ENCODE results near the gene PCDHGB1.
"Not testable (repeated sequence)": the region's sequence is repeated elsewhere in the genome, so short reads cannot be mapped to it uniquely, and the experiment has no call there.

Gene PCDHGB1

DNA sequence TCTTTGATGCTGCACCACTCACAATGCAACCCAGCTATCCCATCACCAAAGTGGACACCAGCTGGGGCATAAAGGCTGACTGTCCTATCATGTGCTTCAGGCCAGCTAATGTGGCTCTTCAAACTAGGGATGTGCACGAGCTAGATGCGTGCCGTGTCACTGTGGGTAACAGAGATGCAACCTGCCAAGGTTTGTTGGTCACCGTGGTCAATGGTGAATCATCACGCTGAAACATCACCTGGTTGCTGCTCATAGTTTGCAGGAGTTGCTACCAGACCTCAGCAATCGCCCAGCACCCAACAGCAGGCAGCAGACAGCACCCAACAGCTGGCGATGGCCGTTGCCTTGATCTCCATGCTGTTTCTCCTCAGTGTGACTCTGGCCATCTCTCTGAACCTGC is 21.7 kb upstream of the PCDHGB1 start:
- Histone ChIP-seq H2AFZ (ENCODE audit: low read depth, low read length) (no peak overlapping the region), H3K4me1 (ENCODE audit: insufficient read depth, low read length) (no peaks in the 10 kb centered on the region), H3K27ac (ENCODE audit: low read length) (no peak overlapping the region), H4K20me1 (ENCODE audit: insufficient read depth, low read length) (no peaks in the 10 kb centered on the region), H3K27me3 (ENCODE audit: insufficient read depth, low read length, poor library complexity) (no peaks in the 10 kb centered on the region), H3K4me2 (ENCODE audit: insufficient read depth, low read length) (no peak overlapping the region), H3K36me3 (ENCODE audit: insufficient read depth, low read length) (no peaks in the 10 kb centered on the region), H3K9ac (ENCODE audit: low read depth, low read length) (no peak overlapping the region), H3K9me3 (ENCODE audit: insufficient read depth, low read length, severe bottlenecking) (no peaks in the 10 kb centered on the region), H3K4me3 (ENCODE audit: low read depth in 1 of 2, low read length in 2 of 2) (no peak overlapping the region), H3K79me2 (ENCODE audit: insufficient read depth, low read length) (no peaks in the 10 kb centered on the region)
- no peak for ATAC-seq (ENCODE audit: insufficient read depth, low read depth)
- no peak for TF ChIP-seq EZH2 (IDR thresholded peaks at IDR 0.05; ENCODE audit: borderline replicate concordance, low read depth, low read length, severe bottlenecking)
- TF ChIP-seq, protein P1, sequence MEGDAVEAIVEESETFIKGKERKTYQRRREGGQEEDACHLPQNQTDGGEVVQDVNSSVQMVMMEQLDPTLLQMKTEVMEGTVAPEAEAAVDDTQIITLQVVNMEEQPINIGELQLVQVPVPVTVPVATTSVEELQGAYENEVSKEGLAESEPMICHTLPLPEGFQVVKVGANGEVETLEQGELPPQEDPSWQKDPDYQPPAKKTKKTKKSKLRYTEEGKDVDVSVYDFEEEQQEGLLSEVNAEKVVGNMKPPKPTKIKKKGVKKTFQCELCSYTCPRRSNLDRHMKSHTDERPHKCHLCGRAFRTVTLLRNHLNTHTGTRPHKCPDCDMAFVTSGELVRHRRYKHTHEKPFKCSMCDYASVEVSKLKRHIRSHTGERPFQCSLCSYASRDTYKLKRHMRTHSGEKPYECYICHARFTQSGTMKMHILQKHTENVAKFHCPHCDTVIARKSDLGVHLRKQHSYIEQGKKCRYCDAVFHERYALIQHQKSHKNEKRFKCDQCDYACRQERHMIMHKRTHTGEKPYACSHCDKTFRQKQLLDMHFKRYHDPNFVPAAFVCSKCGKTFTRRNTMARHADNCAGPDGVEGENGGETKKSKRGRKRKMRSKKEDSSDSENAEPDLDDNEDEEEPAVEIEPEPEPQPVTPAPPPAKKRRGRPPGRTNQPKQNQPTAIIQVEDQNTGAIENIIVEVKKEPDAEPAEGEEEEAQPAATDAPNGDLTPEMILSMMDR (IDR thresholded peaks at IDR 0.05; ENCODE audit: borderline replicate concordance, extremely low read depth, low read length, poor library complexity, severe bottlenecking), result no peak
- no peak for DNase-seq

DNA sequence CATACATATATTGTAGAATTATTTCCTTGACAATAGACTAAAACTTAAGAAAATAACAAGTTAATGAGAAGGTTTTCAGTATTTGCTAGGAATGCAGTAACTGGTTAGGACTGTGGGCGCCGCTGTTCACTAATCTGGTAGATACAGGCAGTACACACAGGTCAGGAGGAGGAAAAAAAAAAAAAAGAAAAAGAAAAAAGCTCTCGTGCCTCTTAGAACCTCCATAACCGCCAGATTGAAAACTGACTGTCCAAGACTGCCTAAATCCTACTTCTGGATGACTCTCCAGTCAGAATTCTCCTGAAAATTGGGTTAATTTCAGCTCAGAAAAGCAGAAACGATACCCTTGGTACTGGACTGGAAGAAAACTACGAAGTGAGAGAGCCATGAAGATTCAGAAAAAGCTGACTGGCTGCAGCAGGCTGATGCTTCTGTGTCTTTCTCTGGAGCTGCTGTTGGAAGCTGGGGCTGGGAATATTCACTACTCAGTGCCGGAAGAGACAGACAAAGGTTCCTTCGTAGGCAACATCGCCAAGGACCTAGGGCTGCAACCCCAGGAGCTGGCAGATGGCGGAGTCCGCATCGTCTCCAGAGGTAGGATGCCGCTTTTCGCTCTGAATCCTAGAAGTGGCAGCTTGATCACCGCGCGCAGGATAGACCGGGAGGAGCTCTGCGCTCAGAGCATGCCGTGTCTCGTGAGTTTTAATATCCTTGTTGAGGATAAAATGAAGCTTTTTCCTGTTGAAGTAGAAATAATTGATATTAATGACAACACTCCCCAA is 19.4 kb upstream of the PCDHGB1 start, which contains the start of gene PCDHGA1:
PCDHGA1 (plus strand) TSS at position 216 of the 782 bp plus-strand sequence.
- Histone ChIP-seq H2AFZ (ENCODE audit: low read depth, low read length) (no peak within 1 kb of the TSS), H4K20me1 (ENCODE audit: insufficient read depth, low read length) (no peaks in the 10 kb centered on the region), H3K27me3 (ENCODE audit: insufficient read depth, low read length, poor library complexity) (no peaks in the 10 kb centered on the region), H3K27ac (ENCODE audit: low read length) (no peak within 1 kb of the TSS), H3K36me3 (ENCODE audit: insufficient read depth, low read length) (no peaks in the 10 kb centered on the region), H3K9me3 (ENCODE audit: insufficient read depth, low read length, severe bottlenecking) (no peaks in the 10 kb centered on the region), H3K9ac (ENCODE audit: low read depth, low read length) (no peak within 1 kb of the TSS), H3K4me1 (ENCODE audit: insufficient read depth, low read length) (no peaks in the 10 kb centered on the region), H3K4me2 (ENCODE audit: insufficient read depth, low read length) (no peak within 1 kb of the TSS), H3K4me3 (ENCODE audit: low read depth in 1 of 2, low read length in 2 of 2) (no peak within 1 kb of the TSS), H3K79me2 (ENCODE audit: insufficient read depth, low read length) (no peaks in the 10 kb centered on the region)
- no peak for DNase-seq
- TF ChIP-seq, protein P1 (IDR thresholded peaks at IDR 0.05; ENCODE audit: borderline replicate concordance, extremely low read depth, low read length, poor library complexity, severe bottlenecking), result no peak
- no peak for TF ChIP-seq EZH2 (IDR thresholded peaks at IDR 0.05; ENCODE audit: borderline replicate concordance, low read depth, low read length, severe bottlenecking)
- ATAC-seq (ENCODE audit: insufficient read depth, low read depth), result no peak

DNA sequence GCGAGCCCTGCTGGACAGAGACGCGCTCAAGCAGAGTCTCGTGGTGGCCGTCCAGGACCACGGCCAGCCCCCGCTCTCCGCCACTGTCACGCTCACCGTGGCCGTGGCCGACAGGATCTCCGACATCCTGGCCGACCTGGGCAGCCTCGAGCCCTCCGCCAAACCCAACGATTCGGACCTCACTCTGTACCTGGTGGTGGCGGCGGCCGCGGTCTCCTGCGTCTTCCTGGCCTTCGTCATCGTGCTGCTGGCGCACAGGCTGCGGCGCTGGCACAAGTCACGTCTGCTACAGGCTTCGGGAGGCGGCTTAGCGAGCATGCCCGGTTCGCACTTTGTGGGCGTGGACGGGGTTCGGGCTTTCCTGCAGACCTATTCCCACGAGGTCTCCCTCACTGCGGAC is 17.3 kb upstream of the PCDHGB1 start:
- H3K27ac ChIP-seq (ENCODE audit: low read length); H3K4me3 ChIP-seq (ENCODE audit: low read depth in 1 of 2, low read length in 2 of 2); H3K4me2 ChIP-seq (ENCODE audit: insufficient read depth, low read length); H4K20me1 ChIP-seq (ENCODE audit: insufficient read depth, low read length); H3K9ac ChIP-seq (ENCODE audit: low read depth, low read length); H3K79me2 ChIP-seq (ENCODE audit: insufficient read depth, low read length); H2AFZ ChIP-seq (ENCODE audit: low read depth, low read length); H3K27me3 ChIP-seq (ENCODE audit: insufficient read depth, low read length, poor library complexity); H3K9me3 ChIP-seq (ENCODE audit: insufficient read depth, low read length, severe bottlenecking); H3K36me3 ChIP-seq (ENCODE audit: insufficient read depth, low read length); H3K4me1 ChIP-seq (ENCODE audit: insufficient read depth, low read length); DNase-seq; ATAC-seq (ENCODE audit: insufficient read depth, low read depth): not testable (repeated sequence)

DNA sequence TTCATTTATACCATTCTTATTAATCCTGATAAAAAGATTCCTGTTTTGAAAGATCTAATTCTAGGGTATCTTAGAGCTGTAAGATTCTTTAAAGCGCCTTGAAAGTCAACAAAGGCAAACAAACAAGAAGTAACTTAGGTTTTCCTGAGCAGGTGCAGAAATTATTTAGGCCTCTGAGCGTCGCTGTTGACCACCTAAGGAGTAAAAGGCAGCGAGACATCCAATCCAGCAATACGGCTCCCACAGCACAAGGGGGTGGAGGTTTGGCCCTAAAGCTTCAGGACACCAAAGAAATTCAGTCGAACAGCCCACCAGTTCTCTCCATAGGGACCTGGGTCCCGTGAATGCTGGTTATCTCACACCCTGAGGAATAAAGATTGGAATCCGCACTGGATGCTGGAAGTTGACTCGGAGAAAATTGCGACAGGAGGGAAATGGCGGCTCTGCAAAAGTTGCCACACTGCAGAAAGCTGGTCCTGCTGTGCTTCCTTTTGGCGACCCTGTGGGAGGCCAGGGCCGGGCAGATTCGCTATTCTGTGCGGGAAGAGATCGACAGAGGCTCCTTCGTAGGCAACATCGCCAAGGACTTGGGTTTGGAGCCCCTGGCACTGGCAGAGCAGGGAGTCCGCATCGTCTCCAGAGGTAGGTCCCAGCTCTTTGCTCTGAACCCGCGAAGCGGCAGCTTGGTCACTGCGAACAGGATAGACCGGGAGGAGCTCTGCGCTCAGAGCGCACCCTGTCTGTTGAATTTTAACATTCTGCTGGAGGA is 11.2 kb upstream of the PCDHGB1 start, which contains the start of gene PCDHGA2:
PCDHGA2 (plus strand) TSS at position 223 of the 769 bp plus-strand sequence.
- Histone ChIP-seq H3K79me2 (ENCODE audit: insufficient read depth, low read length) (no peaks in the 10 kb centered on the region), H3K9me3 (ENCODE audit: insufficient read depth, low read length, severe bottlenecking) (no peaks in the 10 kb centered on the region), H4K20me1 (ENCODE audit: insufficient read depth, low read length) (no peaks in the 10 kb centered on the region), H3K27ac (ENCODE audit: low read length) (no peak within 1 kb of the TSS), H3K27me3 (ENCODE audit: insufficient read depth, low read length, poor library complexity) (no peaks in the 10 kb centered on the region), H3K4me2 (ENCODE audit: insufficient read depth, low read length) (no peak within 1 kb of the TSS), H3K4me1 (ENCODE audit: insufficient read depth, low read length) (no peaks in the 10 kb centered on the region), H3K36me3 (ENCODE audit: insufficient read depth, low read length) (no peaks in the 10 kb centered on the region), H2AFZ (ENCODE audit: low read depth, low read length) (no peak within 1 kb of the TSS), H3K4me3 (ENCODE audit: low read depth in 1 of 2, low read length in 2 of 2) (no peak within 1 kb of the TSS), H3K9ac (ENCODE audit: low read depth, low read length) (no peak within 1 kb of the TSS)
- DNase-seq (no peak), ATAC-seq (ENCODE audit: insufficient read depth, low read depth) (no peak)
- TF ChIP-seq, protein P1 (IDR thresholded peaks at IDR 0.05; ENCODE audit: borderline replicate concordance, extremely low read depth, low read length, poor library complexity, severe bottlenecking), result peak; percentile 34
- TF ChIP-seq EZH2 (IDR thresholded peaks at IDR 0.05; ENCODE audit: borderline replicate concordance, low read depth, low read length, severe bottlenecking), result no peak

DNA sequence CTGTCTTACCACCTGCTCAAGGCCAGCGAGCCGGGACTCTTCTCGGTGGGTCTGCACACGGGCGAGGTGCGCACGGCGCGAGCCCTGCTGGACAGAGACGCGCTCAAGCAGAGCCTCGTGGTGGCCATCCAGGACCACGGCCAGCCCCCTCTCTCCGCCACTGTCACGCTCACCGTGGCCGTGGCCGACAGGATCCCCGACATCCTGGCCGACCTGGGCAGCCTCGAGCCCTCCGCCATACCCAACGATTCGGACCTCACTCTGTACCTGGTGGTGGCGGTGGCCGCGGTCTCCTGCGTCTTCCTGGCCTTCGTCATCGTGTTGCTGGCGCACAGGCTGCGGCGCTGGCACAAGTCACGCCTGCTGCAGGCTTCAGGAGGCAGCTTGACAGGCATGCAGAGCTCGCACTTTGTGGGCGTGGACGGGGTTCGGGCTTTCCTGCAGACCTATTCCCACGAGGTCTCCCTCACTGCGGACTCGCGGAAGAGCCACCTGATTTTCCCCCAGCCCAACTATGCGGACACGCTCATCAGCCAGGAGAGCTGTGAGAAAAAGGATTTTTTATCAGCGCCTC is 9.0 kb upstream of the PCDHGB1 start:
- H4K20me1 ChIP-seq (ENCODE audit: insufficient read depth, low read length); H3K79me2 ChIP-seq (ENCODE audit: insufficient read depth, low read length); H3K9ac ChIP-seq (ENCODE audit: low read depth, low read length); H2AFZ ChIP-seq (ENCODE audit: low read depth, low read length); H3K4me2 ChIP-seq (ENCODE audit: insufficient read depth, low read length); ATAC-seq (ENCODE audit: insufficient read depth, low read depth); H3K27me3 ChIP-seq (ENCODE audit: insufficient read depth, low read length, poor library complexity); H3K4me1 ChIP-seq (ENCODE audit: insufficient read depth, low read length); H3K27ac ChIP-seq (ENCODE audit: low read length); H3K9me3 ChIP-seq (ENCODE audit: insufficient read depth, low read length, severe bottlenecking); H3K4me3 ChIP-seq (ENCODE audit: low read depth in 1 of 2, low read length in 2 of 2); H3K36me3 ChIP-seq (ENCODE audit: insufficient read depth, low read length); DNase-seq: not testable (repeated sequence)

Measured in DND-41 (cell line).